NB4 (cell line): Measurements from ENCODE around the gene SDF2L1.

Experiments
- POLR2A ChIP-seq: IDR thresholded peaks from 2 replicates; pipeline ENCODE4 v1.6.1; 2011; ENCODE audit warnings: mild to moderate bottlenecking; ENCODE audit not compliant: insufficient read length; ENCODE audit errors: extremely low read depth
- TF ChIP-seq, protein P1 (sequence below): IDR thresholded peaks from one replicate; pipeline ENCODE4 v1.5.1; 2012; ENCODE audit warnings: low read depth, low read length
- TF ChIP-seq, protein P2 (sequence below): IDR thresholded peaks from 2 replicates; pipeline ENCODE4 v1.6.1; 2011; ENCODE audit warnings: low read depth, low read length

DNA sequence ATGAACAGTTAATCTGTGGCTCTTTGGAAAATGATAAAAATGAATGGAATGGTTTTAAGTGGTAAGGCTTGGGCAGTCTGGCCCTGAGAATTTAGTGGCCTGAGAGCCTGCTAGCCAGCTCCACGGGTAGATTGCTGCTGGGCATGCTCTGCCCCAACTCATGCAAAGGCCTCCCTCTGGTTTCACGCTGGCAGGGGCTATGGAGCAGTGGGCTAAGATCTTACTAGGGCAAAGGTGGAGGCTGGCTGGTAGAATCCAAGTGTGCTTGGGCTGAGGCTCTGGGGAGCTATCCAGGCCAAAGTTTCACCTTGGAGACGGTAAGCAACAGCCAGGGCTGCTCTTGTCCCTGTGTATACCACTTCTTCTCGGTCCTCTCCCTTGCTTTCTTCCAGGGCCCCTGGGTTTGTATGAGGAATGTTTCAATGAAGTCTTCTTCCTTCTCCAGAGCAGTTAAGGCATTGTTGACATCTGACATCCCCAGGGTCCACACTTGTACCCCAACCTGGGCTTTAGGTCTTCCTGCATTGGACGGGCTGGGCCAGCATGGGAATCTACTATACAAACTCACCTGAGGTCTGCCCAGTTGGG lies 47.1 kb upstream of the SDF2L1 start:
- TF ChIP-seq, protein P1, sequence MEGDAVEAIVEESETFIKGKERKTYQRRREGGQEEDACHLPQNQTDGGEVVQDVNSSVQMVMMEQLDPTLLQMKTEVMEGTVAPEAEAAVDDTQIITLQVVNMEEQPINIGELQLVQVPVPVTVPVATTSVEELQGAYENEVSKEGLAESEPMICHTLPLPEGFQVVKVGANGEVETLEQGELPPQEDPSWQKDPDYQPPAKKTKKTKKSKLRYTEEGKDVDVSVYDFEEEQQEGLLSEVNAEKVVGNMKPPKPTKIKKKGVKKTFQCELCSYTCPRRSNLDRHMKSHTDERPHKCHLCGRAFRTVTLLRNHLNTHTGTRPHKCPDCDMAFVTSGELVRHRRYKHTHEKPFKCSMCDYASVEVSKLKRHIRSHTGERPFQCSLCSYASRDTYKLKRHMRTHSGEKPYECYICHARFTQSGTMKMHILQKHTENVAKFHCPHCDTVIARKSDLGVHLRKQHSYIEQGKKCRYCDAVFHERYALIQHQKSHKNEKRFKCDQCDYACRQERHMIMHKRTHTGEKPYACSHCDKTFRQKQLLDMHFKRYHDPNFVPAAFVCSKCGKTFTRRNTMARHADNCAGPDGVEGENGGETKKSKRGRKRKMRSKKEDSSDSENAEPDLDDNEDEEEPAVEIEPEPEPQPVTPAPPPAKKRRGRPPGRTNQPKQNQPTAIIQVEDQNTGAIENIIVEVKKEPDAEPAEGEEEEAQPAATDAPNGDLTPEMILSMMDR, result no peak
- no peak for TF ChIP-seq POLR2A
- TF ChIP-seq, protein P2, sequence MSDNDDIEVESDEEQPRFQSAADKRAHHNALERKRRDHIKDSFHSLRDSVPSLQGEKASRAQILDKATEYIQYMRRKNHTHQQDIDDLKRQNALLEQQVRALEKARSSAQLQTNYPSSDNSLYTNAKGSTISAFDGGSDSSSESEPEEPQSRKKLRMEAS, result no peak
